Mesodermal cell (in vitro differentiated cells): ENCODE measurements around the gene CRTAC1.

Source experiments
- H3K27ac ChIP-seq: 2 replicates; pipeline ENCODE4 v1.7.0; 2013; ENCODE audit warnings: mild to moderate bottlenecking, low read depth, low read length, moderate library complexity; ENCODE audit not compliant: severe bottlenecking
- H3K36me3 ChIP-seq: 2 replicates; pipeline ENCODE4 v1.7.1; 2013; ENCODE audit warnings: mild to moderate bottlenecking, low read length, moderate library complexity; ENCODE audit not compliant: control insufficient read depth, insufficient read depth
- H3K4me1 ChIP-seq: one replicate; pipeline ENCODE4 v1.7.1; 2013; ENCODE audit warnings: mild to moderate bottlenecking, low read length; ENCODE audit not compliant: insufficient read depth, control insufficient read depth, poor library complexity, severe bottlenecking
- H3K4me3 ChIP-seq: 2 replicates; pipeline ENCODE4 v1.7.0; 2013; ENCODE audit warnings: low read length, control low read depth, mild to moderate bottlenecking; ENCODE audit not compliant: insufficient read depth, poor library complexity, severe bottlenecking; ENCODE audit errors: extremely low read depth
- H3K9me3 ChIP-seq: 2 replicates; pipeline ENCODE4 v1.7.1; 2013; ENCODE audit warnings: mild to moderate bottlenecking, low read length, moderate library complexity; ENCODE audit not compliant: control insufficient read depth
- WGBS, 2 experiments: methylation state at CpG; one replicate each; pipeline ENCODE4 v1.1.5; 2013; ENCODE audit warnings: missing lambda C conversion rate in 2 of 2; ENCODE audit not compliant: insufficient coverage in 2 of 2; 5-methylcytosine and 5-hydroxymethylcytosine counted together

Gene CRTAC1

GRCh38 chr10:97914171-97914836 is 116.1 kb downstream of the CRTAC1 start:
- Histone ChIP-seq H3K9me3 (no peaks in the 10 kb centered on the region), H3K27ac (no peak overlapping the region), H3K4me3 (no peak overlapping the region), H3K36me3 (no peaks in the 10 kb centered on the region), H3K4me1 (no peaks in the 10 kb centered on the region)
- WGBS, 2 experiments: 55 to 73% methylated on average over 4 to 5 of the region's 10 CpGs

GRCh38 chr10:97913614-97914013 is 116.8 kb downstream of the CRTAC1 start:
- Histone ChIP-seq H3K4me3 (no peak overlapping the region), H3K9me3 (no peaks in the 10 kb centered on the region), H3K27ac (no peak overlapping the region), H3K4me1 (no peaks in the 10 kb centered on the region), H3K36me3 (no peaks in the 10 kb centered on the region)
- WGBS, 2 experiments: 77 to 91% methylated on average over 6 of the region's 6 CpGs

GRCh38 chr10:97913193-97913592 is 117.2 kb downstream of the CRTAC1 start:
- Histone ChIP-seq H3K4me3 (no peak overlapping the region), H3K27ac (no peak overlapping the region), H3K4me1 (no peaks in the 10 kb centered on the region), H3K9me3 (no peaks in the 10 kb centered on the region), H3K36me3 (no peaks in the 10 kb centered on the region)
- WGBS, 2 experiments: 67 to 90% methylated on average over 1 to 2 of the region's 2 CpGs

GRCh38 chr10:97911217-97911616 is 119.2 kb downstream of the CRTAC1 start:
- Histone ChIP-seq H3K27ac (no peak overlapping the region), H3K36me3 (no peaks in the 10 kb centered on the region), H3K4me3 (no peak overlapping the region), H3K4me1 (no peaks in the 10 kb centered on the region), H3K9me3 (no peaks in the 10 kb centered on the region)
- WGBS, 2 experiments: 80 to 83% methylated on average over 1 to 3 of the region's 5 CpGs

GRCh38 chr10:97910661-97911060 is 119.8 kb downstream of the CRTAC1 start:
- WGBS, 2 experiments: 89 to 93% methylated on average over 2 to 3 of the region's 4 CpGs
- Histone ChIP-seq H3K4me1 (no peaks in the 10 kb centered on the region), H3K36me3 (no peaks in the 10 kb centered on the region), H3K4me3 (no peak overlapping the region), H3K27ac (no peak overlapping the region), H3K9me3 (no peaks in the 10 kb centered on the region)

- WGBS, 2 experiments: 94 to 95% methylated on average over 10 to 12 of the region's 12 CpGs
- Histone ChIP-seq H3K4me1 (no peaks in the 10 kb centered on the region), H3K36me3 (no peaks in the 10 kb centered on the region), H3K27ac (no peak overlapping the region), H3K9me3 (no peaks in the 10 kb centered on the region), H3K4me3 (no peak overlapping the region)
Observed at GRCh38 chr10:97907830-97908229, 122.6 kb downstream of the CRTAC1 start.

- H3K4me3 ChIP-seq: no peak overlapping the region
- H3K27ac ChIP-seq: no peak overlapping the region
- no peaks in the 10 kb centered on the region for H3K4me1 ChIP-seq
- H3K36me3 ChIP-seq: no peaks in the 10 kb centered on the region
- 89 to 91% methylated on average over 5 of the region's 6 CpGs for WGBS, 2 experiments
- H3K9me3 ChIP-seq: no peaks in the 10 kb centered on the region
Observed at GRCh38 chr10:97907211-97907610, 123.2 kb downstream of the CRTAC1 start.

- no peaks in the 10 kb centered on the region for H3K4me1 ChIP-seq
- 94 to 95% methylated on average over 7 of the region's 8 CpGs for WGBS, 2 experiments
- H3K4me3 ChIP-seq: no peak overlapping the region
- H3K27ac ChIP-seq: no peak overlapping the region
- H3K36me3 ChIP-seq: no peaks in the 10 kb centered on the region
- H3K9me3 ChIP-seq: no peaks in the 10 kb centered on the region
Observed at GRCh38 chr10:97905276-97905675, 125.1 kb downstream of the CRTAC1 start.

- H3K9me3 ChIP-seq: no peaks in the 10 kb centered on the region
- 90 to 91% methylated on average over 8 to 10 of the region's 11 CpGs for WGBS, 2 experiments
Observed at GRCh38 chr10:97904576-97904975, 125.8 kb downstream of the CRTAC1 start.

GRCh38 chr10:97904018-97904381 is 126.4 kb downstream of the CRTAC1 start:
- WGBS, 2 experiments: 77 to 94% methylated on average over 2 of the region's 5 CpGs
- H3K27ac ChIP-seq: no peak overlapping the region
- no peaks in the 10 kb centered on the region for H3K4me1 ChIP-seq
- H3K4me3 ChIP-seq: no peak overlapping the region
- no peaks in the 10 kb centered on the region for H3K36me3 ChIP-seq
- H3K9me3 ChIP-seq: no peaks in the 10 kb centered on the region

More at GRCh38 chr10:97904576-97904975, 125.8 kb downstream of the CRTAC1 start:
- Histone ChIP-seq H3K4me3 (no peak overlapping the region), H3K36me3 (no peaks in the 10 kb centered on the region), H3K4me1 (no peaks in the 10 kb centered on the region), H3K27ac (no peak overlapping the region)

- Histone ChIP-seq H3K9me3 (no peaks in the 10 kb centered on the region), H3K4me3 (no peak overlapping the region), H3K36me3 (no peaks in the 10 kb centered on the region), H3K4me1 (no peaks in the 10 kb centered on the region), H3K27ac (no peak overlapping the region)
- WGBS, 2 experiments: 74 to 82% methylated on average over 6 to 7 of the region's 9 CpGs
Observed at GRCh38 chr10:97903128-97904017, 127.0 kb downstream of the CRTAC1 start.
